AG04450 (cell line): ENCODE measurements around the gene COL5A1. TPM values are rescaled to one million over a fixed set of nuclear protein-coding genes. Genes with fewer than 3 reads are reported as not detected.

Experiments used
- CTCF ChIA-PET: fragments of 300-600, 350-600 bp; formaldehyde crosslinking; extraction: SDS; loops from one replicate; lab custom pipeline; 2022; ENCODE audit warnings: antibody characterized with exemption, inconsistent platforms; lab: Charles Lee
- POLR2A ChIA-PET: fragments of 350-600 bp; formaldehyde crosslinking; extraction: SDS; loops from one replicate; lab custom pipeline; 2021; ENCODE audit warnings: antibody characterized with exemption, inconsistent platforms; lab: Yijun Ruan, JAX
- DNase-seq: peaks from one replicate; pipeline ENCODE4 v3.0.0-alpha.2; 2011; ENCODE audit warnings: low read depth, low spot score
- H3K27ac ChIP-seq: one replicate; pipeline ENCODE4 v1.5.1; 2012; ENCODE audit warnings: low read depth, low read length, control low read depth
- H3K27me3 ChIP-seq: one replicate; pipeline ENCODE4 v1.6.0; 2012; ENCODE audit warnings: low read length; ENCODE audit not compliant: control insufficient read depth, insufficient read depth
- H3K4me3 ChIP-seq: 2 replicates; pipeline ENCODE4 v1.5.1; 2011; ENCODE audit warnings: mild to moderate bottlenecking, low read depth, low read length, control low read depth
- H3K9me3 ChIP-seq: 2 replicates; pipeline ENCODE4 v1.5.1; 2012; ENCODE audit warnings: low read length; ENCODE audit not compliant: control insufficient read depth, insufficient read depth
- polyA plus RNA-seq: library from polyadenylated mRNA; depleted of rRNA; stranded (reverse); fragments of >200 nt; gene quantifications from 2 replicates; pipeline ENCODE4 v1.2.3, GENCODE V29; 2011
- TF ChIP-seq, protein P1 (sequence below): IDR thresholded peaks from 2 replicates; pipeline ENCODE4 v1.5.1; 2011; ENCODE audit warnings: low read depth, low read length, control low read depth, inconsistent platforms

The COL5A1 gene
- polyA plus RNA-seq, 1 experiment = 73.3 TPM

DNA sequence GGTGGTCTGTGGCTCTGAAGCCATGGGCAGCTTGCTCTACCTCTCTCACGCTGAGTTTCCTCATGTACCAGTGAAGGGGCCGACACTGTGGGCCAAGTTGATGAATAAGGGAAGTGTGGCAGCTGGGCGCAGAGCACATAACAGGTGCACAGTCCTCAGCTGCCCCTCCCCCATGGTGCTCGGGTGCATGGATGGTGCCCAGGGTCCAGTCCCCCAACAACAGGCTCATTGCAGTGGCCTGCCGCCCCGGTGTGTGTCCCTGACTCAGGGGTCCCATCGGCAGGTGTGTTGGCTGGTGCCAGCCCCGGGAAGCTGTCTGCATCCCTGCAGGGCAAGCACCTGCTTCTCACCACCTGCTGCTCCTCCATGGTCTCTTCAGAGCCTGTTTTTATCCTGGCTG lies 36.6 kb downstream of the COL5A1 start:
- H3K27me3 ChIP-seq = no peaks in the 10 kb centered on the region
- POLR2A ChIA-PET = interaction anchor here (0.7 kb wide), 1 partner anchor 23 kb away, joined by 4 read pairs; no protein-coding TSS in a partner anchor
- TF ChIP-seq, protein P1, sequence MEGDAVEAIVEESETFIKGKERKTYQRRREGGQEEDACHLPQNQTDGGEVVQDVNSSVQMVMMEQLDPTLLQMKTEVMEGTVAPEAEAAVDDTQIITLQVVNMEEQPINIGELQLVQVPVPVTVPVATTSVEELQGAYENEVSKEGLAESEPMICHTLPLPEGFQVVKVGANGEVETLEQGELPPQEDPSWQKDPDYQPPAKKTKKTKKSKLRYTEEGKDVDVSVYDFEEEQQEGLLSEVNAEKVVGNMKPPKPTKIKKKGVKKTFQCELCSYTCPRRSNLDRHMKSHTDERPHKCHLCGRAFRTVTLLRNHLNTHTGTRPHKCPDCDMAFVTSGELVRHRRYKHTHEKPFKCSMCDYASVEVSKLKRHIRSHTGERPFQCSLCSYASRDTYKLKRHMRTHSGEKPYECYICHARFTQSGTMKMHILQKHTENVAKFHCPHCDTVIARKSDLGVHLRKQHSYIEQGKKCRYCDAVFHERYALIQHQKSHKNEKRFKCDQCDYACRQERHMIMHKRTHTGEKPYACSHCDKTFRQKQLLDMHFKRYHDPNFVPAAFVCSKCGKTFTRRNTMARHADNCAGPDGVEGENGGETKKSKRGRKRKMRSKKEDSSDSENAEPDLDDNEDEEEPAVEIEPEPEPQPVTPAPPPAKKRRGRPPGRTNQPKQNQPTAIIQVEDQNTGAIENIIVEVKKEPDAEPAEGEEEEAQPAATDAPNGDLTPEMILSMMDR = no peak
- CTCF ChIA-PET = interaction anchor here (1.0 to 1.3 kb wide), 2 partner anchors 12 to 229 kb away, joined by 3 to 4 read pairs; no protein-coding TSS in a partner anchor
- H3K9me3 ChIP-seq = peaks cover 6% of the 10 kb centered on the region; the same call in 1 of the 2 replicates
- DNase-seq = no peak
- no peak overlapping the region for H3K27ac ChIP-seq
- no peak overlapping the region for H3K4me3 ChIP-seq

DNA sequence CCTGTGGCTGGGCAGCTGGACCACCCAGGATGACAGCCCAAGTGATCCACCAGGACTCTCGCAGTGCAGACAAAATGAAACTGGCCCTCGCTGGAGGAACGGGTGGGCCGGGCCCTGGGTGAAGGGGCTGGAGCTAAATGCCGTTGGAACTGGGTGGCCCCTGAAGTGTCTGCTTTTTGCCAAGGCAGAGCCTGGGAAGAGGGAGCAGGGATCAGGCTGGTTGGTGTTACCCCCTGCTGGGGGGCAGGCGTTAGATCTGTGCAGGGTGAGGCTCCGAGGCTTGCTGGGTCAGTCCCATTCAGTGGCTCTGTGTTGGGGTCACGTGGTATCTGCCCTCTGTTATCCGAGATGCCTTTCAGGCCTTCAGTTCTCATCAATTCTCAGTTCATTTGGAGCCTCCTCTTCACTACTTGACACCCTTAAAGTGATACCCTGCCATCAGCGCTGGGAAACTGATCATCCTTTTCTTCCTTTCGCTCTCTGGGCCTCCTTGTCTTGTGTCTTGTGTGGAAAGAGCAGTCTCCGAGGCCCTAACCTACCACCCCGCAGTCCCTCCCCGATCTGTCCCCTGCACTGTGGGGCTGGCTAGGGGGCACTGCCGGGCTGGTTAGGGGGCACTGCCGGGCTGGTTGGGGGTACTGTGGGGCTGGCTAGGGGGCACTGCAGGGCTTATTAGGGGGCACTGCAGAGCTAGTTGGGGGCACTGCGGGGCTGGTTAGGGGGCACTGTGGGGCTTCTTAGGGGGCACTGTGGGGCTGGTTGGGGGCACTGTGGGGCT lies 37.3 kb downstream of the COL5A1 start:
- no peak overlapping the region for H3K4me3 ChIP-seq
- CTCF ChIA-PET = interaction anchor here (1.0 to 1.3 kb wide), 2 partner anchors 11 to 229 kb away, joined by 3 to 4 read pairs; no protein-coding TSS in a partner anchor
- no peak for DNase-seq
- POLR2A ChIA-PET = no interaction called here
- H3K27me3 ChIP-seq = no peaks in the 10 kb centered on the region
- H3K9me3 ChIP-seq = peaks cover 6% of the 10 kb centered on the region
- TF ChIP-seq, protein P1 = no peak
- no peak overlapping the region for H3K27ac ChIP-seq

DNA sequence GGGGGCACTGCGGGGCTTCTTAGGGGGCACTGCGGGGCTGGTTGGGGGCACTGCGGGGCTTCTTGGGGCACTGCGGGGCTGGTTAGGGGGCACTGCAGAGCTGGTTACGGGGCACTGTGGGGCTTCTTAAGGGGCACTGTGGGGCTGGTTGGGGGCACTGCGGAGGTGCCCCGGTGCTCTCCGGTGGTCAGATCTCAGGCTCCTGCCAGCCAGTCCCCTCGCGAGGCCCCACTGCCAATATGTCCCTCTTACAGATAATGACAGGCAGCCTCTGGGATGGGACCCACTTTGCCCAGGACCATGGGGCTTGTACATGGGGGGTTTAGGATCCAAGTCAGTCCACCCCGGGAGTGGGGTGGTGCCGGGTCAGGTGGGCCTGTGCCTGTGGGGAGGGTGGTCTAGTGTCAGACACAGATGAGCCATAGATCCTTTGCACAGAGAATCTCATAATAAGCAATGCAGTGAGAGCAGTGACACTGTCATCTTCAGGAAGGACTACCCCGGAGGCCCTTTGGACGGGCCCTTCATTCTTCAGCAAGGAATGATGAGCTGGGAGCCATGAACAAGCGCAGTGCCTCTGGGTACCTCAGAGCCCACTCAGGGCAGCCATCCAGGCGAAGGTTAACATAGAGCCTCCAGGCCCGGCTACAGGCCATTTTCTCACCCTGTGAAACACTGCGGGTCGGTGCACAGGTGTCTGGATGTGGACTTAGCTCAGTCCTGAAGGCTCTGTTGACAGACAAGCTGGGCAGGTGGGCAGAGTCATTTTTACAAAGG lies 38.2 kb downstream of the COL5A1 start:
- Histone ChIP-seq H3K4me3 (no peak overlapping the region), H3K27ac (no peak overlapping the region), H3K9me3 (peaks cover 4% of the 10 kb centered on the region), H3K27me3 (no peaks in the 10 kb centered on the region)
- ChIA-PET POLR2A (no interaction called here), CTCF (interaction anchor here (1.3 to 1.7 kb wide), 2 partner anchors 10 to 230 kb away, joined by 4 to 13 read pairs; no protein-coding TSS in a partner anchor)
- TF ChIP-seq, protein P1 = no peak
- no peak for DNase-seq

DNA sequence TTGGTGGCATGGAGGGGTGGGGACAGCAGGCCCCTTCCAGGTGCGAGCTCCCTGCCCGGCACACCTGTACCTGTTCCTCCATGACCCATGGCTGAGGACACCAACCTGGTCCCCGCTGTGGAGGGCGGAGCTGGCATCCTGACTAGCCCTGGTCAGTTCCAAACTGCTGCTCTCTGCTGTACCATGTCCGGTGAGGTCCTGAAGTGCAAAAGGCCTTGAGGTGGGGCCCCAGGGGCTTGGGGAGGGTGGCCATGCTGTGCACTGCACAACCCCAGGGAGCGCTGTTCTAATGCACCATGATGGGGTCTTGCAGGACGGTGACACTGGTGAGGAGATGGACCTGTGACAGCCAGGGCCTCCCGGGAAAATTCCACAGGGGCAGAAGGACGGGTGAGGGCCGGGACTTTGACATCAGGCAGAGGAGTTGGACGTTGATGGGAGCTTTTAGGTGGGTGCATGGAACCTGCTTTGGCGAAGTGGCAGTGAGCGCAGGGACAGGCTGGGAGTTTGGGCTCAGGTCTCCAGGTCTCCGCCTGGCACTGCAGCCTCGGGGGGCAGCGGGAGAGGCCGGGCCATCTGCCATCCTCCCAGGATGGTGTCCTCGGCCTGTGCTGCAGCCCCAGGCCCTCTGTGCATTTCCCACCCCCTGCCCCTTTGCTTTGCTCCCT lies 38.9 kb downstream of the COL5A1 start:
- no peaks in the 10 kb centered on the region for H3K27me3 ChIP-seq
- H3K27ac ChIP-seq = no peak overlapping the region
- DNase-seq = no peak
- CTCF ChIA-PET = interaction anchor here (1.3 to 1.7 kb wide), 2 partner anchors 9 to 231 kb away, joined by 4 to 13 read pairs; no protein-coding TSS in a partner anchor
- TF ChIP-seq, protein P1 = no peak
- H3K9me3 ChIP-seq = peaks cover 2% of the 10 kb centered on the region
- H3K4me3 ChIP-seq = no peak overlapping the region
- POLR2A ChIA-PET = no interaction called here
